Osteocyte (in vitro differentiated cells): ENCODE results near the gene TXNDC2. TPM values are rescaled to one million over a fixed set of nuclear protein-coding genes. Genes with fewer than 3 reads are reported as not detected.
A peak's percentile ranks its signal among the peaks of the same experiment; 100 is the strongest.

Experiments
- DNase-seq: peaks from one replicate; pipeline ENCODE4 v3.0.0; 2021; ENCODE audit warnings: mixed read lengths; ENCODE audit not compliant: unreplicated experiment; ENCODE audit errors: extremely low spot score
- H3K27ac Mint-ChIP-seq: one replicate; pipeline ENCODE4 v1.8.0; 2021; ENCODE audit warnings: mild to moderate bottlenecking, mixed read lengths; ENCODE audit not compliant: unreplicated experiment
- H3K27me3 Mint-ChIP-seq: one replicate; pipeline ENCODE4 v1.8.0; 2021; ENCODE audit warnings: mixed read lengths; ENCODE audit not compliant: unreplicated experiment
- H3K36me3 Mint-ChIP-seq: one replicate; pipeline ENCODE4 v1.8.0; 2021; ENCODE audit warnings: mixed read lengths; ENCODE audit not compliant: unreplicated experiment
- H3K4me1 Mint-ChIP-seq: one replicate; pipeline ENCODE4 v1.8.0; 2021; ENCODE audit warnings: mixed read lengths; ENCODE audit not compliant: unreplicated experiment
- H3K4me3 Mint-ChIP-seq: one replicate; pipeline ENCODE4 v1.8.0; 2021; ENCODE audit warnings: mild to moderate bottlenecking, moderate library complexity, mixed read lengths; ENCODE audit not compliant: unreplicated experiment
- H3K9me3 Mint-ChIP-seq: one replicate; pipeline ENCODE4 v1.8.0; 2021; ENCODE audit warnings: mixed read lengths; ENCODE audit not compliant: unreplicated experiment
- CTCF ChIP-seq: fragments of 200-600 bp; sonication (generic); IDR thresholded peaks from 2 replicates; pipeline ENCODE4 v1.5.0; 2021; ENCODE audit warnings: antibody characterized with exemption, mild to moderate bottlenecking, moderate library complexity
- total RNA-seq: library from RNA; stranded (reverse); gene quantifications from 2 replicates; pipeline ENCODE4 v1.2.1, GENCODE V29; 2021

TXNDC2 gene
- total RNA-seq, 1 donor from 2014 or later: 0.11 TPM

GRCh38 chr18:9933865-9934264 is 48.1 kb downstream of the TXNDC2 start:
- Mint-ChIP-seq H3K4me3 (no peak overlapping the region), H3K4me1 (peaks cover 26% of the 10 kb centered on the region), H3K27ac (peak overlapping the region; percentile 6), H3K9me3 (no peaks in the 10 kb centered on the region), H3K27me3 (no peaks in the 10 kb centered on the region), H3K36me3 (peaks cover 37% of the 10 kb centered on the region)
- TF ChIP-seq CTCF: no peak
- DNase-seq: no peak

GRCh38 chr18:9934274-9934673 is 48.5 kb downstream of the TXNDC2 start:
- no peaks in the 10 kb centered on the region for H3K27me3 Mint-ChIP-seq
- peaks cover 37% of the 10 kb centered on the region for H3K36me3 Mint-ChIP-seq
- H3K4me1 Mint-ChIP-seq: peaks cover 22% of the 10 kb centered on the region
- no peak for DNase-seq
- peak overlapping the region; percentile 6 for H3K27ac Mint-ChIP-seq
- no peak for TF ChIP-seq CTCF
- H3K4me3 Mint-ChIP-seq: no peak overlapping the region
- no peaks in the 10 kb centered on the region for H3K9me3 Mint-ChIP-seq

Other genes starting within 250 kb of the TXNDC2 start
- 90.8 and 97.2 TPM in 2 replicates for gene RAB31, start 177.7 kb upstream of the TXNDC2 start, total RNA-seq
- gene VAPA, start 28.0 kb downstream of the TXNDC2 start, total RNA-seq: 157 and 163 TPM in 2 replicates